SHP77 (cell line): ENCODE measurements around the gene CTNNBL1.

ENCODE experiments used
- DNase-seq, 2 experiments: peaks; one replicate each; lab custom pipeline; 2025; lab: John Stamatoyannopoulos, UW

The CTNNBL1 gene

GRCh38 chr20:37741570-37741969, 47.7 kb downstream of the CTNNBL1 start:
- DNase-seq: no peak

- no peak for DNase-seq
Observed at GRCh38 chr20:37742131-37742530, 48.3 kb downstream of the CTNNBL1 start.

GRCh38 chr20:37744347-37744746, 50.5 kb downstream of the CTNNBL1 start:
- no peak for DNase-seq

- no peak for DNase-seq
Observed at GRCh38 chr20:37745553-37745952, 51.7 kb downstream of the CTNNBL1 start.

- no peak for DNase-seq
Observed at GRCh38 chr20:37748015-37748414, 54.2 kb downstream of the CTNNBL1 start.

- DNase-seq: no peak
Observed at GRCh38 chr20:37749218-37749617, 55.4 kb downstream of the CTNNBL1 start.

GRCh38 chr20:37749620-37750403, 56.0 kb downstream of the CTNNBL1 start:
- no peak for DNase-seq

GRCh38 chr20:37755665-37756064, 61.8 kb downstream of the CTNNBL1 start:
- DNase-seq: no peak

- DNase-seq: no peak
Observed at GRCh38 chr20:37756234-37756633, 62.4 kb downstream of the CTNNBL1 start.

GRCh38 chr20:37757550-37757949, 63.7 kb downstream of the CTNNBL1 start:
- no peak for DNase-seq

GRCh38 chr20:37758332-37758731, 64.5 kb downstream of the CTNNBL1 start:
- DNase-seq: no peak

- DNase-seq: no peak
Observed at GRCh38 chr20:37759052-37759553, 65.3 kb downstream of the CTNNBL1 start.

- DNase-seq: no peak
Observed at GRCh38 chr20:37759761-37760209, 66.0 kb downstream of the CTNNBL1 start.

- no peak for DNase-seq
Observed at GRCh38 chr20:37760322-37760721, 66.5 kb downstream of the CTNNBL1 start.

GRCh38 chr20:37762716-37763485, 69.1 kb downstream of the CTNNBL1 start:
- DNase-seq: no peak

- DNase-seq: no peak
Observed at GRCh38 chr20:37764333-37764935, 70.6 kb downstream of the CTNNBL1 start.

GRCh38 chr20:37770908-37771307, 77.1 kb downstream of the CTNNBL1 start:
- no peak for DNase-seq

GRCh38 chr20:37773291-37773826, 79.5 kb downstream of the CTNNBL1 start:
- no peak for DNase-seq

- no peak for DNase-seq
Observed at GRCh38 chr20:37774156-37774555, 80.3 kb downstream of the CTNNBL1 start.

- no peak for DNase-seq
Observed at GRCh38 chr20:37775200-37775599, 81.4 kb downstream of the CTNNBL1 start.

GRCh38 chr20:37776049-37776448, 82.2 kb downstream of the CTNNBL1 start:
- no peak for DNase-seq

- no peak for DNase-seq
Observed at GRCh38 chr20:37776526-37776925, 82.7 kb downstream of the CTNNBL1 start.
